Measurements from ENCODE around the gene MRPL47. TPM values are rescaled to one million over a fixed set of nuclear protein-coding genes. Genes with fewer than 3 reads are reported as not detected.

MRPL47 gene
- total RNA-seq = 10 to 100 TPM; 27.6 to 27.8 TPM

GRCh38 chr3:179604321-179605078 lies at the start of gene MRPL47, which contains the start of gene NDUFB5:
TSS of gene MRPL47 (minus strand) at chr3:179604638. CDS start at chr3:179604624, 14 bp downstream.
TSS of gene NDUFB5 (plus strand) at chr3:179604794. CDS start at chr3:179604816, 22 bp downstream.

GRCh38 chr3:179652447-179653095 lies 48.1 kb upstream of the MRPL47 start, which contains the start of gene USP13:
TSS of gene USP13 (plus strand) at chr3:179653040. CDS start at chr3:179653226, 186 bp downstream.

GRCh38 chr3:179562591-179563270 lies 41.7 kb downstream of the MRPL47 start, which contains the start of gene ACTL6A:
TSS of gene ACTL6A (plus strand) at chr3:179562926. CDS start at chr3:179563093, 167 bp downstream.

Other genes with a start within 250 kb of the MRPL47 start
- gene GNB4, start 153.2 kb downstream of the MRPL47 start, total RNA-seq = 1 to 10 TPM; 2.3 to 3.8 TPM
- gene ACTL6A, start 41.7 kb downstream of the MRPL47 start, total RNA-seq = 10 to 100 TPM; 65.3 to 71.8 TPM
- 10 to 100 TPM; 90.5 to 93.4 TPM for gene NDUFB5, start 156 bp upstream of the MRPL47 start, total RNA-seq
- gene USP13, start 48.4 kb upstream of the MRPL47 start, total RNA-seq = 1 to 10 TPM; 7.7 to 7.9 TPM